ACC112 (cell line): Measurements from ENCODE around the gene RASGEF1B.
"Not testable (repeated sequence)": the region's sequence is repeated elsewhere in the genome, so short reads cannot be mapped to it uniquely, and the experiment has no call there.

Experiments used
- H2AFZ ChIP-seq: fragments of 200-600 bp; sonication (generic); one replicate; pipeline ENCODE4 v1.6.0; 2017; ENCODE audit warnings: antibody characterized with exemption, low read length; ENCODE audit not compliant: unreplicated experiment
- H3K27ac ChIP-seq: fragments of 200-600 bp; sonication (generic); 2 replicates; pipeline ENCODE4 v1.5.1; 2014; ENCODE audit warnings: low read depth, mild to moderate bottlenecking, antibody characterized with exemption, low read length, moderate library complexity
- H3K27me3 ChIP-seq: fragments of 200-600 bp; sonication (generic); 2 replicates; pipeline ENCODE4 v1.6.1; 2014; ENCODE audit warnings: mild to moderate bottlenecking, antibody characterized with exemption, low read length, moderate library complexity, mixed read lengths; ENCODE audit not compliant: insufficient read depth
- H3K36me3 ChIP-seq: fragments of 200-600 bp; sonication (generic); 2 replicates; pipeline ENCODE4 v1.6.1; 2016; ENCODE audit warnings: mild to moderate bottlenecking, antibody characterized with exemption, low read length, moderate library complexity, mixed read lengths; ENCODE audit not compliant: insufficient read depth
- H3K4me1 ChIP-seq: fragments of 200-600 bp; sonication (generic); one replicate; pipeline ENCODE4 v1.6.1; 2016; ENCODE audit warnings: low read length, mixed read lengths; ENCODE audit not compliant: insufficient read depth, unreplicated experiment, control insufficient read depth
- H3K4me3 ChIP-seq: fragments of 200-600 bp; sonication (generic); 2 replicates; pipeline ENCODE4 v1.5.1; 2014; ENCODE audit warnings: mild to moderate bottlenecking, low read depth, low read length
- H3K79me2 ChIP-seq: fragments of 200-600 bp; sonication (generic); one replicate; pipeline ENCODE4 v1.6.0; 2016; ENCODE audit warnings: low read length; ENCODE audit not compliant: control insufficient read depth, unreplicated experiment, insufficient read depth

The RASGEF1B gene

GRCh38 chr4:81418572-81418971, 53.1 kb downstream of the RASGEF1B start:
- no peak overlapping the region for H3K4me3 ChIP-seq
- no peaks in the 10 kb centered on the region for H3K4me1 ChIP-seq
- H3K79me2 ChIP-seq = no peaks in the 10 kb centered on the region
- H2AFZ ChIP-seq = no peak overlapping the region
- no peak overlapping the region for H3K27ac ChIP-seq
- H3K27me3 ChIP-seq = no peaks in the 10 kb centered on the region
- no peaks in the 10 kb centered on the region for H3K36me3 ChIP-seq

DNA sequence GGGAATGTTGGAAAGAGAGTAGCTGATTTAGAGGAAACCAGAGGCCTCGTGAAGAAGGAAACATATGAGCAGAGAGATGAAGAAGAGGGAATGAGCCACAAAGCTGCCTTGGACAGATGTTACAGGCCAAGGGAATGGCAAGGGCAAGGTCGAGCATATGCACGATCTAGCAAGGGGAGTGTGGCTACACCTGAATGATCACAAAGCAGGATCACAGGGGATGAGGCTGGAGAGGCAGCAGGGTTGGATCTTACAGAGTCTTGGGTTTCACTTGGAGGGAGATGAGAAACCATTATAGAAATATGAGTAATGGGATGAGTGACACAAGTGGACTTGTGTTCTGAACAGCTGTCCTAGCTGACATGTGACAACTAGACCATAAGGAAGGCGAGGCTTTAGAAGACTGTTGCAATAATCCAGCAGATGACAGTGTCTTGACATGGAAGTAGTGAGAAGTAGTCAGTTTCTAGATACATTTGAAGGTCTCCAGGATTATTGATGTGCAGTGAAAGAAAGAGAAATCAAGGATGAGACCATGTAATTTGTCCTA, 58.7 kb downstream of the RASGEF1B start:
- Histone ChIP-seq H3K27me3 (peaks cover 13% of the 10 kb centered on the region), H2AFZ (no peak overlapping the region), H3K4me1 (no peaks in the 10 kb centered on the region), H3K79me2 (no peaks in the 10 kb centered on the region), H3K4me3 (no peak overlapping the region), H3K27ac (no peak overlapping the region), H3K36me3 (no peaks in the 10 kb centered on the region)

DNA sequence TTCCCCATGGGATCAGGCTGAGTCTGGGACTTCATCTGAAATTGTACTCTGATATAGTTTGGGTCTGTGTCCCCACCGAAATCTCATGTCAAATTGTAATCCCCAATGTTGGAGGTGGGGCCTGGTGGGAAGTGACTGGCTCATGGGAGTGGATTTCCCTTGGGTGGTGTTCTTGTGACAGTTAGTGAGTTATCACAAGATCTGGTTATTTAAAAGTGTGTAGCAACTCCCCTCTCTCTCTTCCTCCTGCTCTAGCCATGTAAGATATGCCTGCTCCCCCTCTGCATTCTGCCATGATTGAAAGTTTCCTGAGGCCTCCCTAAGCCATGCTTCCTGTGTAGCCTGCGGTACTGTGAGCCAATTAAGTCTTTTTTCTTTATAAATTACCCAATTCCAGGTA, 61.0 kb downstream of the RASGEF1B start:
- Histone ChIP-seq H3K79me2 (no peaks in the 10 kb centered on the region), H3K4me1 (no peaks in the 10 kb centered on the region), H3K4me3 (no peak overlapping the region), H3K36me3 (no peaks in the 10 kb centered on the region), H2AFZ (no peak overlapping the region), H3K27me3 (peaks cover 13% of the 10 kb centered on the region), H3K27ac (no peak overlapping the region)

GRCh38 chr4:81409836-81410235, 61.9 kb downstream of the RASGEF1B start:
- H3K27ac ChIP-seq = no peak overlapping the region
- H3K4me3 ChIP-seq = no peak overlapping the region
- H3K4me1 ChIP-seq = no peaks in the 10 kb centered on the region
- H3K27me3 ChIP-seq = peaks cover 13% of the 10 kb centered on the region
- no peaks in the 10 kb centered on the region for H3K79me2 ChIP-seq
- H3K36me3 ChIP-seq = no peaks in the 10 kb centered on the region
- no peak overlapping the region for H2AFZ ChIP-seq

DNA sequence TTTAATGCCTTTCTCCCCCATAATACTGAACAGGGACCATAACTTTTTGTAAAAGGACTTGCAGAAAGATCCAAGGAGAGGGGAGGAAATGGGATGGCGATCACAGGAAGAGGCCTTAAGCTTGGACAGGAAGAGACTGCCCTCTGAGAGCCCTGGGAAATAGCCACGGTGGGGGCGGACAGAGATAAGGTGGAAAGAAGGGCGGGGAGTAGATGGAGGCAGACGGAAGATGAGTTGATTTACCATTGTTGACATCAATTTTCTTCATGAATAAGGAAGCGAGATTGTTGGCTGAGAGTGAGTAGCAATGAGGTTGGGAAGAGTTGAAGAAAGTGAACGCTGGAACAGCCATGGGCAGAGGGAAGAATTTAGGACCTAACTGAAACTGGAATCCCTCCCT, 63.4 kb downstream of the RASGEF1B start:
- Histone ChIP-seq H3K27me3 (peaks cover 12% of the 10 kb centered on the region), H2AFZ (no peak overlapping the region), H3K79me2 (no peaks in the 10 kb centered on the region), H3K4me3 (no peak overlapping the region), H3K27ac (no peak overlapping the region), H3K4me1 (no peaks in the 10 kb centered on the region), H3K36me3 (no peaks in the 10 kb centered on the region)

DNA sequence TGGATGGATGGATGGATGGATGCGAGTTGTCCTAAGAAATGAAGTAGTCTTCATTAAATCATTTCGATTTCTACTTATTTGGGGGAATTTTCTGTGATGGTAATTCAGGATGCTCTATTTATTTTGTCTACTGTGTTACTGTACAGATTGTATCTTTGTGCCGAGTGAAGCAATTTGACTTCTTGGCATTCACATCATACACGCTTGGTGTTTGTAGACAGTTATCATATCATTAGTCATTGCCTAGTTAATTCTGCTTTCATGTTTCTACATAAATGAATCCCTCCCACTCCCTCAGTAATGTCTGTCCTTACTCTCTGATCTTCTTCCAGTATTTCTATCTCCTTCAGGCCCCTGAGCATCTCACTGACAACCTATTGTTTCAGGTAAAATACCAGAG, 64.0 kb downstream of the RASGEF1B start:
- no peak overlapping the region for H3K4me3 ChIP-seq
- H3K4me1 ChIP-seq = no peaks in the 10 kb centered on the region
- H3K79me2 ChIP-seq = no peaks in the 10 kb centered on the region
- H2AFZ ChIP-seq = no peak overlapping the region
- H3K27me3 ChIP-seq = peaks cover 5% of the 10 kb centered on the region; the same call in 1 of the 2 replicates
- no peaks in the 10 kb centered on the region for H3K36me3 ChIP-seq
- H3K27ac ChIP-seq = no peak overlapping the region

DNA sequence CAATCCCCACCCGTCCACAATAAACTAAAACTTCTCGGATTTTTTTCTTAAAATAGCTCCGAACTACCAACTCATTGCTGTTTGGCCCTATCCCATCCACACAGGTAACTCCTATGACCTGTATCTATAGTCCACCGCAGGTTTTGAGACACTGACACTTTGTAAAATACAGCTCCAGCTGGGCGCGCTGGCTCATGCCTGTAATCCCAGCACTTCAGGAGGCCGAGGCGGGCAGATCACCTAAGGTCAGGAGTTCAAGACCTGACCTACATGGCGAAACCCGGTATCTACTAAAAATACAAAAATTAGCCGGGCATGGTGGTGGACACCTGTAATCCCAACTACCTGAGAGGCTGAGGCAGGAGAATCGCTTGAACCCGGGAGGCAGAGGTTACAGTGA, 65.2 kb downstream of the RASGEF1B start:
- not testable (repeated sequence) for H2AFZ ChIP-seq, H3K4me1 ChIP-seq, H3K27ac ChIP-seq, H3K27me3 ChIP-seq, H3K79me2 ChIP-seq, H3K36me3 ChIP-seq, H3K4me3 ChIP-seq

- H2AFZ ChIP-seq = no peak overlapping the region
- H3K79me2 ChIP-seq = no peaks in the 10 kb centered on the region
- peaks cover 5% of the 10 kb centered on the region; the same call in 1 of the 2 replicates for H3K27me3 ChIP-seq
- H3K36me3 ChIP-seq = no peaks in the 10 kb centered on the region
- H3K27ac ChIP-seq = no peak overlapping the region
- H3K4me3 ChIP-seq = peak overlapping the region; percentile 69
- no peaks in the 10 kb centered on the region for H3K4me1 ChIP-seq
Observed at GRCh38 chr4:81405900-81406401, 65.8 kb downstream of the RASGEF1B start.

DNA sequence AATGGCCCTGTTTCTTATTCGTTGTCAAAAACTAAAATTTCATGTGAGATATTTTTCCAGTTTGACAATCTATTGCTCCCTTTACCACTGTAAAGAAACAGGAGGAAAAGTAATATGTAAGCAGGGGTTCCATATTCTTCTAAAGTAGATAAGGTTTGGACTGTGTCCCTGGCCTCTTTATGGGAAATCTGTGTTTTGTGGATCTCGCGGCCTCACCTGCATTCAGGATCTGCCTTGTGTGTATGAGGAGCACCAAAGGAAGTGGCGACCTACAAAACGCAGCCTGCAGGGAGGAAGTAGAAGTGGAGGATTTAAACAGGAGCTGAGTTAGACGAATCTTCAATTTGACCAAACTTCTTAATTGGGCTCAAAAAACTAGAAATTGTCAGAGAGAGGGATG, 67.0 kb downstream of the RASGEF1B start:
- Histone ChIP-seq H3K79me2 (no peaks in the 10 kb centered on the region), H3K27me3 (peaks cover 5% of the 10 kb centered on the region; the same call in 1 of the 2 replicates), H2AFZ (no peak overlapping the region), H3K4me1 (no peaks in the 10 kb centered on the region), H3K36me3 (no peaks in the 10 kb centered on the region), H3K4me3 (no peak overlapping the region), H3K27ac (no peak overlapping the region)

DNA sequence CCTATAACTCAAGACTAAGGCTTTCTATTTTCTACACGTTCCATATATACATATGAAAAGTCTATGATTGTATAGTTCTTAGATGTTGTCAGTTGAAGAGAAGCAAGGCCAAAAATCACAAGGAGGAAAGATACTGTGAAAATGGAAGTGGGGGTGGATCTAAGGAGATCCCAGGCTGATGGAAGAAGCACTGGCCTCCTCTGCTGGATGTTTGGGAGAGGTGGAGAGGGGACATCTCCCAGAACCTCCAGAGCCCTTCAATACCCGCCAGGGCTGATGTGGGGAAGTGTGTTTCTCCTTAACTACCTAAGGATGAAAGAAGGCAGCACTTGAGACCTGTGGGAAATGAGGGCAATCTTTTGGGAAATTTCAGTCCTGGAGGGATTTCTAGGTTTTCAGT, 67.4 kb downstream of the RASGEF1B start:
- no peak overlapping the region for H2AFZ ChIP-seq
- H3K4me1 ChIP-seq = no peaks in the 10 kb centered on the region
- no peaks in the 10 kb centered on the region for H3K36me3 ChIP-seq
- H3K27ac ChIP-seq = no peak overlapping the region
- H3K79me2 ChIP-seq = no peaks in the 10 kb centered on the region
- H3K27me3 ChIP-seq = peaks cover 10% of the 10 kb centered on the region; the same call in 1 of the 2 replicates
- no peak overlapping the region for H3K4me3 ChIP-seq

GRCh38 chr4:81399306-81400086, 72.2 kb downstream of the RASGEF1B start:
- Histone ChIP-seq H3K4me1 (no peaks in the 10 kb centered on the region), H3K79me2 (no peaks in the 10 kb centered on the region), H2AFZ (no peak overlapping the region), H3K36me3 (no peaks in the 10 kb centered on the region), H3K4me3 (no peak overlapping the region), H3K27me3 (peaks cover 25% of the 10 kb centered on the region; the same call in 1 of the 2 replicates), H3K27ac (no peak overlapping the region)
